Posterior cingulate gyrus (tissue), 11 donors: ENCODE results near the gene XK.
"Not testable (repeated sequence)": the region's sequence is repeated elsewhere in the genome, so short reads cannot be mapped to it uniquely, and the experiment has no call there.

Source experiments
- DNase-seq, 10 donors: peaks; one replicate each; pipeline versions ENCODE4 v3.0.0 to v3.0.0-alpha.2; 2020 to 2021; ENCODE audit warnings: mixed read lengths in 3 of 10
- intact Hi-C: fragments of 100-400 bp; cut with DNase I; formaldehyde crosslinking; loops from one replicate; pipeline ENCODE4 v1.15.1; 2023

XK gene

GRCh38 chrX:37752281-37752680, 66.7 kb downstream of the XK start:
- DNase-seq, result no peak
- intact Hi-C loops, result no loop called here

DNA sequence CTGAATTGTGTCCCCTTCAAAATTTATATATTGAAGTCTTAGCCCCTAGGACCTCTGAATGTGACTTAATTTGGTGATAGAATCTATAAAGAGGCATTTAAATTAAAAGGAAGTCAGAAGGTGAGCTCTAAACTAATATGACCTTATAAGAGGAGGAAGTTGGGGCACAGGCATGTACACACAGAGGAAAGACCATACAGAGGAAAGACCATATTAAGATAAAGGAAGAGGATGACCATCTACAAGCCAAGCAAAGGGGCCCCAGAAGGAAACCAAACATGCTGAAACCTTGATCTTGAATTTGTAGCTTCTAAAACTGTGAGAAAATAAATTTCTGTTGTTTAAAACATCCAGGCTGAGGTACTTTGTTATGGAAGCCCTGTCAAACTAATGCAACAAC, 67.3 kb downstream of the XK start:
- no peak for DNase-seq
- intact Hi-C loops, result no loop called here

- intact Hi-C loops, result no loop called here
Measured at GRCh38 chrX:37753384-37753783, 67.8 kb downstream of the XK start.

GRCh38 chrX:37754516-37754915, 68.9 kb downstream of the XK start:
- DNase-seq, result no peak
- intact Hi-C loops, result no loop called here

More at GRCh38 chrX:37753384-37753783, 67.8 kb downstream of the XK start:
- DNase-seq, result no peak

- intact Hi-C loops, result no loop called here
- no peak for DNase-seq
Measured at GRCh38 chrX:37755025-37755424, 69.4 kb downstream of the XK start.

DNA sequence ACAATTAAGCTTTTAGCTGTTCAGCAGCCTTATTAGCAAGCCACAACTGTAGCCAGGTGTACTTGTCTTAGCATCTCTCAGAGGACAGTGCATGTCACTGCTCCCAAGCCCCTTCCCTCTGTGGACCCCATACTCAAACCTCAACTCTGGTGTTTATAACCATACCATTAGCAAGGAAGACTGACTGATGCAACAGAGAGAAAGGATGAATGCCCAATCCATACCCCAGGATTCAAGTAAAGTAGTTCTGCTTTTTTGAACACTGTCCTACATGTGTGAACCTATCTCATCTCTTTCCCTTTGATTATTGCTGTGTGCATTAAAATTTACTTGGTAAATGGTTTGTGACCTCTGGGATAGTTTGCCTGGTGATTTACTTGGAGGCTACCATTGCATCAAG, 71.5 kb downstream of the XK start:
- intact Hi-C loops, result no loop called here
- no peak for DNase-seq

- DNase-seq, result no peak
- intact Hi-C loops, result no loop called here
Measured at GRCh38 chrX:37759351-37759750, 73.8 kb downstream of the XK start.

DNA sequence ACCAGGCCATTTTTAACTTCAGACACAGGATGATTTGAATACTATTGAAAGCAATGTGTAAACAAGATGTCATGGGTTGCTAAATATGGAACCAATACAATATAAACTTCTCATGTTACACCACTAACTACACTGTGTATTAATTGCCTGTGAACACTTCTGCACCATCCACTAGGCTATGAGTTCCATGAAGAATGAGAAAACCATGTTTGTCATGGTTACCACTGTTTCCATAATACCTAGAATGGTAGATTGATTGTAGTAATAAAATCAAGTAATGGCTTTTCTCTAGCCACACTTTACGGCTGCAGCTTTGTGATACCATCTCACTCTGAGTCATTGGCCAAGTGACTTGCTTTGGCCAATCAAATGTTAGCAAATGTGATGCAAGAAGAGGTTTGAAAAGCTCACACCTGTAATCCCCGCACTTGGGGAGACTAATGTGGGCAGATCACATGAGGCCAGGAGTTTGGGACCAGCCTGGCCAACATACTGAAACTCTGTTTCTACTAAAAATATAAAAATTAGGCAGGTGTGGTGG, 74.4 kb downstream of the XK start:
- DNase-seq, result no peak
- intact Hi-C loops, result no loop called here

- intact Hi-C loops, result no loop called here
Measured at GRCh38 chrX:37763400-37763799, 77.8 kb downstream of the XK start.

GRCh38 chrX:37765507-37765906, 79.9 kb downstream of the XK start:
- no peak for DNase-seq
- intact Hi-C loops, result no loop called here

More at GRCh38 chrX:37763400-37763799, 77.8 kb downstream of the XK start:
- no peak for DNase-seq

DNA sequence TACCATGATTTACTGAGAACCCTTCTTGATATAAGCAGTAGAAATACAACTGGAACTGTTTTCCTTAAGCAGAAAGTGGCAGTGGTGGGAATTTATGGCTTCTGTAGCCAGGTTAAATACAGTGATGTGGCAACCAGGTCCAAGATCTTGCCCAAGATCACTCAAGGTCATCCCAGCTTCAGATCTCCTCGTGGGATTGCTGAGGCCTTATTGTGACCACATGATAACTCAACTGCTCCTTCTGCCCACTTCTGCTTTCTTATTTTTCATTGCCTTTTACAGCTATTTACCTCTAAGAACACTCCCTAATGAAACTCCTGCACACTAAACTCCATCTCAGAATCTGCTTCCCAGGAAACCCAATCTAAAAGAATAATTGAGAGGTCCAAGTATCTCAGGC, 81.8 kb downstream of the XK start:
- intact Hi-C loops, result no loop called here
- no peak for DNase-seq

DNA sequence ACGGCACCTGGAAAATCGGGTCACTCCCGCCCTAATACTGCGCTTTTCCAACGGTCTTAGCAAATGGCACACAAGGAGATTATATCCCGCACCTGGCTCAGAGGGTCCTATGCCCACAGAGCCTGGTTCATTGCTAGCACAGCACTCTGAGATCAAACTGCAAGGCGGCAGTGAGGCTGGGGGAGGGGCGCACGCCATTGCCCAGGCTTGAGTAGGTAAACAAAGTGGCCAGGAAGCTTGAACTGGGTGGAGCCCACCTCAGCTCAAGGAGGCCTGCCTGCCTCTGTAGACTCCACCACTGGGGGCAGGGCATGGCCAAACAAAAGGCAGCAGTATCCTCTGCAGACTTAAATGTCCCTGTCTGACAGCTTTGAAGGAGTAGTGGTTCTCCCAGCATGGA, 83.3 kb downstream of the XK start:
- DNase-seq, intact Hi-C loops: not testable (repeated sequence)

GRCh38 chrX:37776283-37776986, 90.8 kb downstream of the XK start:
- intact Hi-C loops, result no loop called here

DNA sequence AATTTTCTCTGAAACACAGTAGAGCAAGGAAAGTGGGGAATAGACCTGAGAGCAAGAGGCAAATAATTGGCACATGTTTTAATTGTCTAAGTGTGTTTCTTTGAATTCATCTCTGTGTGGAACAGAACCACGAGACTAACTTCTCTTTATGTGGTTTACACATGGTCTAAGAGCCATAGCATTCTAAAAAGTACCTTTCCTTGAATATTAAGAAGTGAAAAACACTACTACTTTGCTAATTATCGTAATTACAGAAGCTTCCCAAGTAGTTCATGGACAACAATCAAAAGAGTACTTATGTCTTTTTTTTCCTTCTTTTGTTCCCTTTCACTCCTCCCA, 91.4 kb downstream of the XK start:
- intact Hi-C loops, result no loop called here
- no peak for DNase-seq

More at GRCh38 chrX:37776283-37776986, 90.8 kb downstream of the XK start:
- DNase-seq, result no peak

- intact Hi-C loops, result no loop called here
Measured at GRCh38 chrX:37779857-37780256, 94.3 kb downstream of the XK start, which contains the start of gene CYBB. TSS of gene CYBB (plus strand) at chrX:37780059. CDS start at chrX:37780078, 19 bp downstream.

DNA sequence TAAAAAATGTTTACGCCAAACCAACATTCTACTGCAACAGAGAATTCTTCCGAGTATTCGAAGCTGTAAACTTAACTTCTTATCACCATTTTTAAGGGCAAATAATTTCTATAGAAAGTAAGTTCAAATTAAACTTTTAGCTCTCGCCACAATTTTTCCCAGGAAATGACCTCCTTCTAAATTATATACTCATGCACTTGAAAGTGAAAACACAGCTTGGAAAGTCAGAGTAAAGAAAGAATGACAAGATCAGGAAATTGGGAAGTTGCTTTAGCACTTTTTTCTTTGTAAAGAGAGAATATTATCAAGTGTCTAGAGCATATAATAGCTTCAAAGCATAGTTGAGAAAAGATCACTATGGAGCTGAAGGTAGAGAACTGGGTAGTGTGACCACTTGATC, 95.5 kb downstream of the XK start:
- DNase-seq, result no peak
- intact Hi-C loops, result no loop called here

More at GRCh38 chrX:37779857-37780256, 94.3 kb downstream of the XK start, which contains the start of gene CYBB:
- DNase-seq, result no peak
